ENCODE data around the gene MALAT1.
"Not testable (repeated sequence)": the region's sequence is repeated elsewhere in the genome, so short reads cannot be mapped to it uniquely, and the experiment has no call there.

MALAT1 gene

GRCh38 chr11:65512311-65512710, 13.5 kb downstream of the MALAT1 start:
- H3K4me3 ChIP-seq (ENCODE audit: low read depth, low read length); DNase-seq (ENCODE audit: low read depth): not testable (repeated sequence)

GRCh38 chr11:65516135-65516968, 17.5 kb downstream of the MALAT1 start:
- DNase-seq (ENCODE audit: low read depth): no peak
- no peak overlapping the region for H3K4me3 ChIP-seq (ENCODE audit: low read depth, low read length)

GRCh38 chr11:65518941-65519549, 20.2 kb downstream of the MALAT1 start:
- DNase-seq (ENCODE audit: low read depth); H3K4me3 ChIP-seq (ENCODE audit: low read depth, low read length): not testable (repeated sequence)

GRCh38 chr11:65521777-65522521, 23.1 kb downstream of the MALAT1 start:
- H3K4me3 ChIP-seq (ENCODE audit: low read depth, low read length); DNase-seq (ENCODE audit: low read depth): not testable (repeated sequence)

- H3K4me3 ChIP-seq (ENCODE audit: low read depth, low read length); DNase-seq (ENCODE audit: low read depth): not testable (repeated sequence)
Observed at GRCh38 chr11:65522718-65523630, 24.1 kb downstream of the MALAT1 start.

- not testable (repeated sequence) for H3K4me3 ChIP-seq (ENCODE audit: low read depth, low read length); DNase-seq (ENCODE audit: low read depth)
Observed at GRCh38 chr11:65523631-65523968, 24.8 kb downstream of the MALAT1 start.

GRCh38 chr11:65524014-65524740, 25.3 kb downstream of the MALAT1 start:
- peak overlapping the region; percentile 28 for H3K4me3 ChIP-seq (ENCODE audit: low read depth, low read length)

GRCh38 chr11:65524741-65525545, 26.1 kb downstream of the MALAT1 start, which contains the start of gene SCYL1:
Gene SCYL1, plus strand, starts transcription at chr11:65525083. Its CDS starts 71 bp downstream, at chr11:65525154.
- peak within 1 kb of the TSS; percentile 93 for H3K4me3 ChIP-seq (ENCODE audit: low read depth, low read length)
- no peak for DNase-seq (ENCODE audit: low read depth)

More at GRCh38 chr11:65524014-65524740, 25.3 kb downstream of the MALAT1 start:
- DNase-seq (ENCODE audit: low read depth): no peak

- DNase-seq (ENCODE audit: low read depth): no peak
Observed at GRCh38 chr11:65525546-65526480, 27.0 kb downstream of the MALAT1 start.

GRCh38 chr11:65526744-65527143, 27.9 kb downstream of the MALAT1 start:
- DNase-seq (ENCODE audit: low read depth): no peak
- no peak overlapping the region for H3K4me3 ChIP-seq (ENCODE audit: low read depth, low read length)

More at GRCh38 chr11:65525546-65526480, 27.0 kb downstream of the MALAT1 start:
- H3K4me3 ChIP-seq (ENCODE audit: low read depth, low read length): peak overlapping the region; percentile 93

GRCh38 chr11:65528819-65529350, 30.0 kb downstream of the MALAT1 start:
- no peak for DNase-seq (ENCODE audit: low read depth)

GRCh38 chr11:65529475-65530156, 30.8 kb downstream of the MALAT1 start:
- DNase-seq (ENCODE audit: low read depth): no peak
- H3K4me3 ChIP-seq (ENCODE audit: low read depth, low read length): no peak overlapping the region

More at GRCh38 chr11:65528819-65529350, 30.0 kb downstream of the MALAT1 start:
- H3K4me3 ChIP-seq (ENCODE audit: low read depth, low read length): no peak overlapping the region

- no peak for DNase-seq (ENCODE audit: low read depth)
- no peak overlapping the region for H3K4me3 ChIP-seq (ENCODE audit: low read depth, low read length)
Observed at GRCh38 chr11:65530157-65530496, 31.3 kb downstream of the MALAT1 start.

GRCh38 chr11:65532388-65533064, 33.7 kb downstream of the MALAT1 start:
- DNase-seq (ENCODE audit: low read depth): no peak
- no peak overlapping the region for H3K4me3 ChIP-seq (ENCODE audit: low read depth, low read length)

GRCh38 chr11:65535102-65535501, 36.3 kb downstream of the MALAT1 start:
- no peak overlapping the region for H3K4me3 ChIP-seq (ENCODE audit: low read depth, low read length)
- DNase-seq (ENCODE audit: low read depth): no peak

Data from skeletal muscle cell (primary cell).